HAP-1 (cell line): ENCODE results near the gene TEF.
"Not testable (repeated sequence)": the region's sequence is repeated elsewhere in the genome, so short reads cannot be mapped to it uniquely, and the experiment has no call there.

Experiments used
- DNase-seq, 2 experiments: peaks; one replicate each; pipeline ENCODE4 v3.0.0-alpha.2; 2016 to 2020; ENCODE audit warnings: low spot score in 2 of 2
- H3K27me3 ChIP-seq: fragments of 250-450 bp; sonication (Bioruptor Pico); 2 replicates; pipeline ENCODE4 v1.5.1; 2020; ENCODE audit warnings: low read depth, mild to moderate bottlenecking, moderate library complexity
- H3K36me3 ChIP-seq: fragments of 250-450 bp; sonication (Bioruptor Pico); replicated peaks from 2 replicates; pipeline ENCODE4 v1.5.1; 2020; ENCODE audit warnings: mild to moderate bottlenecking
- H3K4me1 ChIP-seq: fragments of 250-450 bp; sonication (Bioruptor Pico); 2 replicates; pipeline ENCODE4 v1.5.1; 2020; ENCODE audit warnings: mild to moderate bottlenecking
- H3K4me3 ChIP-seq: fragments of 250-450 bp; sonication (Bioruptor Pico); 2 replicates; pipeline ENCODE4 v1.5.1; 2020; ENCODE audit warnings: mild to moderate bottlenecking, moderate library complexity
- H3K9me3 ChIP-seq: fragments of 250-450 bp; sonication (Bioruptor Pico); 2 replicates; pipeline ENCODE4 v1.5.1; 2020; ENCODE audit warnings: mild to moderate bottlenecking, moderate library complexity
- in situ Hi-C: fragments of 300-500 bp; cut with MboI; formaldehyde crosslinking; loops from 3 replicates; pipeline ENCODE4 v1.14.3; 2020; ENCODE audit warnings: low sequenced_read_pairs, inconsistent platforms, mixed read lengths

TEF gene

GRCh38 chr22:41406410-41406809 is 24.7 kb downstream of the TEF start:
- in situ Hi-C loops = no loop called here
- no peak for DNase-seq
- no peaks in the 10 kb centered on the region for H3K27me3 ChIP-seq
- no peaks in the 10 kb centered on the region for H3K4me1 ChIP-seq
- H3K4me3 ChIP-seq = no peak overlapping the region
- H3K36me3 ChIP-seq = no peaks in the 10 kb centered on the region
- no peaks in the 10 kb centered on the region for H3K9me3 ChIP-seq

GRCh38 chr22:41407433-41407832 is 25.7 kb downstream of the TEF start:
- in situ Hi-C loops = no loop called here
- H3K4me1 ChIP-seq = no peaks in the 10 kb centered on the region
- no peaks in the 10 kb centered on the region for H3K9me3 ChIP-seq
- H3K27me3 ChIP-seq = no peaks in the 10 kb centered on the region
- H3K36me3 ChIP-seq = no peaks in the 10 kb centered on the region
- H3K4me3 ChIP-seq = no peak overlapping the region
- DNase-seq = no peak

- Histone ChIP-seq H3K4me1 (no peaks in the 10 kb centered on the region), H3K27me3 (no peaks in the 10 kb centered on the region), H3K9me3 (no peaks in the 10 kb centered on the region), H3K4me3 (no peak overlapping the region), H3K36me3 (no peaks in the 10 kb centered on the region)
- in situ Hi-C loops = no loop called here
- no peak for DNase-seq
Observed at GRCh38 chr22:41408665-41409064, 26.9 kb downstream of the TEF start.

- Histone ChIP-seq H3K9me3 (no peaks in the 10 kb centered on the region), H3K4me1 (peaks cover 8% of the 10 kb centered on the region), H3K4me3 (no peak overlapping the region), H3K36me3 (no peaks in the 10 kb centered on the region), H3K27me3 (no peaks in the 10 kb centered on the region)
- in situ Hi-C loops = no loop called here
- DNase-seq = no peak
Observed at GRCh38 chr22:41410311-41410751, 28.6 kb downstream of the TEF start.

GRCh38 chr22:41411021-41411851 is 29.5 kb downstream of the TEF start:
- Histone ChIP-seq H3K27me3 (no peaks in the 10 kb centered on the region), H3K4me1 (peaks cover 8% of the 10 kb centered on the region), H3K4me3 (no peak overlapping the region), H3K36me3 (no peaks in the 10 kb centered on the region), H3K9me3 (no peaks in the 10 kb centered on the region)
- in situ Hi-C loops = no loop called here
- DNase-seq = no peak

GRCh38 chr22:41415554-41415953 is 33.8 kb downstream of the TEF start:
- H3K4me1 ChIP-seq = peaks cover 8% of the 10 kb centered on the region
- no peak for DNase-seq
- H3K9me3 ChIP-seq = no peaks in the 10 kb centered on the region
- no peaks in the 10 kb centered on the region for H3K36me3 ChIP-seq
- in situ Hi-C loops = no loop called here
- H3K27me3 ChIP-seq = no peaks in the 10 kb centered on the region
- H3K4me3 ChIP-seq = no peak overlapping the region

- Histone ChIP-seq H3K36me3 (peaks cover 3% of the 10 kb centered on the region), H3K9me3 (no peaks in the 10 kb centered on the region), H3K4me1 (peaks cover 8% of the 10 kb centered on the region), H3K4me3 (no peak overlapping the region), H3K27me3 (no peaks in the 10 kb centered on the region)
- no peak for DNase-seq
- in situ Hi-C loops = no loop called here
Observed at GRCh38 chr22:41417622-41418390, 36.1 kb downstream of the TEF start.

GRCh38 chr22:41418717-41419116 is 37.0 kb downstream of the TEF start:
- in situ Hi-C loops = no loop called here
- Histone ChIP-seq H3K36me3 (peaks cover 5% of the 10 kb centered on the region), H3K4me3 (no peak overlapping the region), H3K27me3 (no peaks in the 10 kb centered on the region), H3K4me1 (peaks cover 8% of the 10 kb centered on the region), H3K9me3 (no peaks in the 10 kb centered on the region)
- DNase-seq = no peak

- H3K36me3 ChIP-seq = peaks cover 5% of the 10 kb centered on the region
- DNase-seq = no peak
- in situ Hi-C loops = no loop called here
Observed at GRCh38 chr22:41425660-41426365, 44.1 kb downstream of the TEF start.

GRCh38 chr22:41429232-41429950 is 47.6 kb downstream of the TEF start:
- no peak overlapping the region for H3K4me3 ChIP-seq
- H3K9me3 ChIP-seq = no peaks in the 10 kb centered on the region
- no peak for DNase-seq
- H3K36me3 ChIP-seq = peaks cover 8% of the 10 kb centered on the region
- H3K27me3 ChIP-seq = no peaks in the 10 kb centered on the region
- no peaks in the 10 kb centered on the region for H3K4me1 ChIP-seq
- in situ Hi-C loops = no loop called here

More at GRCh38 chr22:41425660-41426365, 44.1 kb downstream of the TEF start:
- Histone ChIP-seq H3K9me3 (no peaks in the 10 kb centered on the region), H3K27me3 (no peaks in the 10 kb centered on the region), H3K4me1 (no peaks in the 10 kb centered on the region), H3K4me3 (no peak overlapping the region)

GRCh38 chr22:41429951-41430332 is 48.2 kb downstream of the TEF start:
- H3K9me3 ChIP-seq = no peaks in the 10 kb centered on the region
- H3K4me3 ChIP-seq = no peak overlapping the region
- no peaks in the 10 kb centered on the region for H3K27me3 ChIP-seq
- no peaks in the 10 kb centered on the region for H3K4me1 ChIP-seq
- in situ Hi-C loops = no loop called here
- DNase-seq = no peak
- H3K36me3 ChIP-seq = peaks cover 14% of the 10 kb centered on the region

- Histone ChIP-seq H3K4me3 (no peak overlapping the region), H3K9me3 (no peaks in the 10 kb centered on the region), H3K36me3 (peaks cover 31% of the 10 kb centered on the region), H3K27me3 (no peaks in the 10 kb centered on the region), H3K4me1 (no peaks in the 10 kb centered on the region)
- in situ Hi-C loops = no loop called here
- no peak for DNase-seq
Observed at GRCh38 chr22:41431656-41432055, 49.9 kb downstream of the TEF start.

- DNase-seq, H3K27me3 ChIP-seq, H3K4me3 ChIP-seq, H3K4me1 ChIP-seq, H3K9me3 ChIP-seq, in situ Hi-C loops: not testable (repeated sequence)
- peaks cover 40% of the 10 kb centered on the region for H3K36me3 ChIP-seq
Observed at GRCh38 chr22:41433480-41433879, 51.7 kb downstream of the TEF start.
